GM18861 (cell line): Measurements from ENCODE around the gene BRAT1.

ENCODE experiments used
- ATAC-seq: cut with Tn5 transposase; IDR thresholded peaks from one replicate; pipeline ENCODE4 v1.9.1; 2021; ENCODE audit not compliant: unreplicated experiment

BRAT1 gene

DNA sequence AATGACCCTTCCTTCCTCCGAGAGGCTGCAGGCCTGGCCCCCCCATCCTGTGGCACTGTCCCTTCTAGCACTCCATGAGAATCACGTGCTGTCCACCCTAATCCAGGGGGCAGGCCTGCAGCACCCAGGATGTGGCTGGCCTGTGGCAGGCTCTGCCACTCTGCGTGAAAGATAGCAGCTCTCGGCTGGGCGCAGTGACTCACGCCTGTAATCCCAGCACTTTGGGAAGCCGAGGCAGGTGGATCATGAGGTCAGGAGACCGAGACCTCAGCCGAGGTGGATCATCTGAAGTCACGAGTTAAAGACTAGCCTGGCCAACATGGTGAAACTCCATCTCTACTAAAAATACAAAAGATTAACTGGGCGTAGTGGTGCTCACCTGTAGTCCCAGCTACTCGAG, 54.6 kb downstream of the BRAT1 start:
- no peak for ATAC-seq

DNA sequence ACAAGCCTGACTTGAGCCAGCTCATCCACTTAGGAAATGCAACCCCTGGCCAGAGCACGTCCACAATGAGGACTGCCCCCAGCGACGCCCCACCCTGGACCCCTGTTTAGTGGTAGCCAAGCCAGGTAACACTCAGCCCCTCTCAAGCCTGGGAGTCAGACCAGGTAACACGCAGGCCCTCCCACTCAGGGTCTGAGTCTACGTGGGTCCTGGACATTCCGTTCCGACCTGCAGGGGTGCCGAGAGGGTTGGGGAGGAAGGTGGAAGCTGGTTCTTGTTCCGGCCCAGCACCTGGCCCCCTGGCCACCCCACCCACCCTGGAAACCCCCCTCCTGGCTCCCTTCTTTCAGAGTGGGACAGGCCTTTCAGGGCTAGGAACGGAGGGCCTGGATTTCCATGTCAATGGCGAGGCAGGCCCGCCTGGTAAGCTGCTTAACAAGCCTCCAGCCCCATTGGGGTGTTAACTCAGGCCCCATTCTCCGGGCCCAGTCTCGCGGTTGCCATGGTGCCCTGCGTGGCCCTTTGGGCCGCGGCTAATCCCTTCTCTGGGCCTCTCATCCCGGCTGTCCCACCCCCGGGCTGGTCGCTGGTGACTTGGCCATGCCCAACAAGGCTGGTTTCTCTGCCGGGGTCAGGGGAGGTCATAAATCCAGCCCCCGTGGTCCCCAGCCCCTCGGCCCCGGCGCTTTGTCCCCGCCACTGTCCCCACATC, 55.4 kb downstream of the BRAT1 start:
- ATAC-seq: no peak

DNA sequence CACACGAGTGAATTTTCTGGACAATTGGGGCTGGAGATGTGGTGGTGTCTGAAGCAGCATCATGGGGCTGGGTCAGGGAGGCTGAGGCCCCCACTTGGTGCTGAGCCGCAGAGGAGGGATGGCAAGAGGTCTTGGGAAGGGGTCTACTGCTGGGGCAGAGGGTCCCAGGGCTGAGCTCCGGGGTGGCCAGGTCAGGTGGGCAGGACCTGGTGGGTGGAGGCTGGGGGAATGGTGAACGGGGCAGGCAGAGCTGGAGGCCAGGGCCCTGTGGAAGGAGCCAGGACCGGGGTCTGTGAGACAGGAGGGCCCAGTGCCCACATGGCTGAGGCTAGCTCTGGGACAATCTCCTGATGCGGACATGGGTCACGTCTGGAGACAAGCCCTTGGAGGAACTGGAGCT, 56.1 kb downstream of the BRAT1 start:
- no peak for ATAC-seq

GRCh38 chr7:2498708-2499107, 56.6 kb downstream of the BRAT1 start:
- ATAC-seq: no peak

- no peak for ATAC-seq
These were observed 57.6 kb downstream of the BRAT1 start for GRCh38 chr7:2497500-2498336.

- no peak for ATAC-seq
These were observed 58.3 kb downstream of the BRAT1 start for GRCh38 chr7:2497065-2497464.

DNA sequence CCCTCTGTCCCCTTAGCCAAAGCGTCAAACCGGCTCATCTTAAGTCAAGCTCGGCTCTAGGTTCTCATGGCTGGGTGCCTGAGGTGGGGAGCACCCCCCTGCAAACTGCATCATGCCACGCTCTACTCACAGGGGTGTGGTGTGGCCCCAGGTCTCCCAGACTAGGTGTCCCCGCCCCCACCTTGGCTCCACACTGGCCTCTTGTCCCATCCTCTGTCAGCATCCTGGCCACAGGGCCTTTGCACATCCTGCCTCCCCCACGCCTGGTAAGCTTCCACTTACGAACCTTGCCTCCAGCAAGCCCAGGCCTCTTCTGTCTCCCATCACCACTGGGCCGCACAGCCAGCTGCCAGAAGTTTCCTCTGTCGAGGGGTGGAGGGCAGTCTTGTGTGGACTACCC, 58.9 kb downstream of the BRAT1 start:
- no peak for ATAC-seq

GRCh38 chr7:2495418-2496299, 59.7 kb downstream of the BRAT1 start:
- no peak for ATAC-seq

DNA sequence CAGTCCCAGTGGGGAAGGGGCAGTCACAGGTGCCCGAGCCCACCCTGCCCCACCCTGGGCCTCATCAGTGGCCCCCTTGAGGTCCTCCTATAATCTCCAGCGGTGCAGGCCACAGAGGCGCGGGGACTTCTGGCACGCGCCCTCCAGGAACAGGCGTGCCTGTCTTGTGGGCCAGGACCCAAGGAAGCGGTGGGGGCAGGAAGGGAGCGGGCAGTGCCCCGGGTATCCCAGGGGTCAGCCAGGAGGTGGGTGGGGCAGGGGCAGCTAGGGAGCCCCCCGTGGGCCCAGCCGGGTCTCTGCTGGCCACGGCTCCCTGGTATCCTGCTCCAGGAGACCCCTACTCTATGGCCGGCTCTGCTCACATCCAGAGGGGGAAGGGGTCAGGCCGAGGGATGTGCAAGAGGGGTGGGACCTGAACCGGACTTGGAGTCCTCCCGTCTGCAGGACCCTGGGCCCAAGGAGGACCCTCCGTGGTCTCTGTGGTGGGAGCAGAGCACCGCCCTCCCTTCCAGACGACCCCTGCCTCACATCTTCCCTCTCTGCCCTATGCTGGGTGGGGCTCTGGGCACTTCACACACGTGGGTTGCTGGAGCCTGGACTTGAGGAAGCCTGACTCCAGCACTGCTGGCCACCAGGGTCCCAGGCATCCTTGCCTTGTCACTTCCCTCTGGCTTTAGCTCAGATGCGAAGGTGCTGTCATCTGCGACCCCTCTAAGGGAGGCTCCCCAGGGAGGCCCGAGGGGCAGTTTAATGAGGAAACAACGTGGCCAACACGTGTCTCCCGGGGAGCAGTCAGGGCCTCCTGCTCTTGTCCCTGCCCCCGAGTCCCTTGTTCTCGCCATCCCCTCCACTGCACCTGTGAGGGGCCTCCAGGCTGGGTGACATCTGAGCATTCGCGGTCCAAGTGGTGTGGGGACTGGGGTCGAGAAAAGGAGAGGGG, 60.9 kb downstream of the BRAT1 start:
- no peak for ATAC-seq

DNA sequence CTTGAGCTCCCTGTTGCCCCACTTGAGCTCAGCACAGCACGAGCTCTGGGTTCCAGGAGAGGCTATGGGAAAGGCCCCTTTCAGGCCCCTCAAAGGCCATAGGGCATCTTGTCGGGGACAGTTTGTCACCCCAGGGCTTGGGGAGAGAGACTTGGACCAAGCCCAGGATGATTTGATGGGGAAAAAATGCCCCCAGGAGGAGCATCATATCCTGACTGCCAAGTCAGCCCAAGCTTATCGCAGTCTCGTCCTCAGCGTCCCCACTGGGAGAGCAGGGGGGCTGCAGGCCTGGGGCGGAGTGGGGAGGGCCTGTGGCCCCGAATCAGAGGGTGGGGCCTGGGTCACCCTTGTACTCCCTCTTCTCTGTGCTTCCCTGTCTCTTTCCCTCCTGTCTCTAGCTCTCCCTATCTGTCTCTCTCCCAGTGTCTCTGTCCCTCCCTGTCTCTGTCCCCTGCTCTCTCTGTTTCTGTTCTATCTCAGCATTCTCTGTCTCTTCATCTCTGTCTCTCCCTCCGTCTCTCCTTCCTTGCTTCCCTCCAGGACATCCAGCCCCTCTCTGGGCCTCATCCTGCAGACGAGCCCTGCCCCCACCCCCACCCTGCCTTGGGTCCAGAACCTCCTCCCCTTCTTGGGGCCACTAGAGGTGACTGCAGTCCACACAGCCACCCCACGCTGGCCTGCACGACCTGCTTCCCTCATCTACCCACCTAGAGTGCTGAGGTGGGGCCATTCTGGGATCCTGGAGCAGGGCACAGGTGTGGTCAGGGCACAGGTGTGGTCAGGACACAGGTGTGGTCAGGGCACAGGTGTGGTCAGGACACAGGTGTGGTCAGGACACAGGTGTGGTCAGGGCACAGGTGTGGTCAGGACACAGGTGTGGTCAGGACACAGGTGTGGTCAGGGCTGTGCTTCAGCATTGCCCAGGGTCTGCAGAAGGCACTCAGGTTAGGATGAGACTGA, 61.8 kb downstream of the BRAT1 start:
- no peak for ATAC-seq

DNA sequence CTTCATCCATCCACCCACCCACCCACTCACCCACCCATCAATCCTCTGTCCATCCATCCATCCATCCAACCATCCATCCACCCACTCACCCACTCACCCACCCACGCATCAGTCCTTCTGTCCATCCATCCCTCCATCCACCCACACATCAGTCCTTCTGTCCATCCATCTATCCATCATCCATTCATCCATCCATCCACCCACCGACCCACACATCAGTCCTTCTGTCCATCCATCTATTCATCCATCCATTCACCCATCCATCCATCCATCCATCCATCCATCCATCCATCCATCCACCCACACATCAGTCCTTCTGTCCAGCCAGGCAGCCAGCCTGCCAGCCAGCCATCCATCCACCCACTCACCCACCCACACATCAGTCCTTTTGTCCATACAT, 63.3 kb downstream of the BRAT1 start:
- ATAC-seq: no peak

GRCh38 chr7:2490181-2490651, 65.1 kb downstream of the BRAT1 start:
- no peak for ATAC-seq

DNA sequence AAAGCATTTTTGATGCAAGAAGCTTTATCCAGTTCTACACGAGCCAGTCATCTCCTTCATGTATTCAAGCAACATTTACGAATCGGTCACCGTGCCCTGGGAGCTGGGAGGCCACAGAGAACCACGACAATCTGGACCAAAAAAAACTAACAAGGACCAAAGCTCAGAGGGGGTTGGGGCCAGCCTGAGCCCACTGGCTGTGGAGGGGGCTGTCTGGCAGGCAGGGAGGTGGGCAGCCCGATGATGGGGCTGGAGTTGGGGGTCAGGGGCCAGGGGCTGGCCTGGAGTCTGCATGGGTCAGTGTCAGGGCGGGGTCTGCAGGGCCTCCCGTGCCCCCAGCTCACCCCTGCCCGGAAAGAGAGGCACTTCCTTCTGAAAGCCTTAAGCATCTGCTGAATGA, 66.6 kb downstream of the BRAT1 start:
- ATAC-seq: no peak

GRCh38 chr7:2488272-2488645, 67.1 kb downstream of the BRAT1 start:
- no peak for ATAC-seq
